Dendritic cell treated with granulocyte-macrophage colony-stimulating factor and Interleukin-4, amounts not matched to agents 40 ng/mL and 50 ng/mL, for 4 days (primary cell): ENCODE measurements around the gene SPAG9.

Experiments used
- H3K27ac Mint-ChIP-seq: one replicate; pipeline ENCODE4 v1.8.0; 2022; ENCODE audit warnings: mild to moderate bottlenecking, mixed read lengths
- H3K27me3 Mint-ChIP-seq: one replicate; pipeline ENCODE4 v1.8.0; 2022; ENCODE audit warnings: mild to moderate bottlenecking, mixed read lengths
- H3K36me3 Mint-ChIP-seq: one replicate; pipeline ENCODE4 v1.8.0; 2022; ENCODE audit warnings: low read depth, mixed read lengths
- H3K4me1 Mint-ChIP-seq: one replicate; pipeline ENCODE4 v1.8.0; 2022; ENCODE audit warnings: low read depth, mixed read lengths
- H3K4me3 Mint-ChIP-seq: one replicate; pipeline ENCODE4 v1.8.0; 2022; ENCODE audit warnings: mild to moderate bottlenecking, moderate library complexity, mixed read lengths
- H3K9me3 Mint-ChIP-seq: one replicate; pipeline ENCODE4 v1.8.0; 2022; ENCODE audit warnings: mixed read lengths
- intact Hi-C: fragments of 100-400 bp; cut with micrococcal nuclease; formaldehyde crosslinking; loops from one replicate; pipeline ENCODE4 v1.15.0; 2022

SPAG9 gene

DNA sequence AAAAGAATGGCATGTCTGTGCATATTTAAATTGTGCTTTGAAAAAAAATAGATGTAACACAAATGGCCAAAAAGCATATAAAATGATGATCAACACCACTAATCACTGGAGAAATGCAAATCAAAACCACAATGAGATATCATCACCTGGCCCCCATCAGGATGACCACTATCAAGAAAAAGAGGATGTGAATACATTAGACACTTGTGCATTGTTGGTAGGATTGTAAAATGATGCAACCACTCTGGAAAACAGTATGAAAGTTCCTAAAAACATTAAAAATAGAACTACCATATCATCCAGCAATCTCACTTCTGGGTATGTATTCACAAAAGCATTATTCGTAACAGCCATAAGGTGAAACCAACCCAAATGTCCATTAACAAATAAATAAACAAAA, 91.5 kb downstream of the SPAG9 start:
- Mint-ChIP-seq H3K27ac (peak overlapping the region; percentile 17), H3K36me3 (peaks cover 13% of the 10 kb centered on the region), H3K9me3 (no peaks in the 10 kb centered on the region), H3K4me1 (peaks cover 16% of the 10 kb centered on the region), H3K27me3 (no peaks in the 10 kb centered on the region), H3K4me3 (no peak overlapping the region)
- intact Hi-C loops = no loop called here

DNA sequence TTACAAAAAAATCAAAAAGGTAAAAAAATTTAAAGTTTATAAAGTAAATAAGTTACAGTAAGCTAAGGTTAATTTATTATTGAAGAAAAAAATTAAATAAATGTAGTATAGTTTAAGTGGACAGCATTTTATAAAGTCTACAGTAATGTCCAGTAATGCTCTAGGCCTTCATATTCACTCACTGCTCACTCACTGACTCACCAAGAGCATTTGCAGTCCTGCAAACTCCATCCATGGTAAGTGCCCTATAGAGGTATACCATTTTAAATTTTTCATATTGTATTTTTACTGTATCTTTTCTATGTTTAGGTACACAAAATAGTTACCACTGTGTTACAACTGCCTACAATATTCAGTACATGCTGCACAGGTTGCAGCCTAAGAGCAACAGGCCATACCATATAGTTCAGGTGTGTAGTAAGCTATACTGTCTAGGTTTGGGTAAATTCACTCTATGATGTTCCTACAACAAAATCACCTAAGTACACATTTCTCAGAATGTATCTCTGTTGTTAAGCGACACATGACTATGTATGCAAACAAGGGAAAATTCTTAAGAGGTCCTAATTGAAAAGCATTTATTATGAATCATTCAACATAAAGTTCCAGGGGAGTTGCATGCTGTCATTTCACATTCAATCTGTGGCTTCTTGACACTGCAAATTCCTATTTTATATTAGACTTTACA, 92.3 kb downstream of the SPAG9 start:
- Mint-ChIP-seq H3K27ac (no peak overlapping the region), H3K9me3 (no peaks in the 10 kb centered on the region), H3K4me3 (no peak overlapping the region), H3K36me3 (peaks cover 20% of the 10 kb centered on the region), H3K27me3 (no peaks in the 10 kb centered on the region), H3K4me1 (peaks cover 16% of the 10 kb centered on the region)
- intact Hi-C loops = no loop called here

DNA sequence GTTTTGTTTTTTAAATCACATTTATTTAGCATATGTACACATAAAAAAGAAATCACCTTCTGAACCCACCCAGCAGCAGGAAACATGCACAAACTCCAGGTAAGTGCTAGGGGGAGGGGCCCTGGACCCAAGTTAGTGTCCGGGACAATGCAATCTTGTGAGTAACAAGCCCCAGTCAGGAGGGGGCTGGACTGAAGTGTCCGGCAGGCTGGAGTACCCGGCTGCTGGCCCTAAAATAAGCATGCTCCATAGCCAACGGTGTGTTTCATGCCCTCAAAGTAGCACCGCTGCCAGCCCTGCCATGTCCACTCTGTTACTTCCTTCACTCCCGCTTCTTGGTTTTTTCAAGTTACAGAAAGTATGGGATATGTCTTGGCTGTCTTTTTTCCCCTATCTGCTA, 102.1 kb downstream of the SPAG9 start:
- H3K27ac Mint-ChIP-seq = no peak overlapping the region
- no peaks in the 10 kb centered on the region for H3K9me3 Mint-ChIP-seq
- no peak overlapping the region for H3K4me3 Mint-ChIP-seq
- intact Hi-C loops = no loop called here
- H3K27me3 Mint-ChIP-seq = no peaks in the 10 kb centered on the region
- H3K36me3 Mint-ChIP-seq = peaks cover 72% of the 10 kb centered on the region
- no peaks in the 10 kb centered on the region for H3K4me1 Mint-ChIP-seq

DNA sequence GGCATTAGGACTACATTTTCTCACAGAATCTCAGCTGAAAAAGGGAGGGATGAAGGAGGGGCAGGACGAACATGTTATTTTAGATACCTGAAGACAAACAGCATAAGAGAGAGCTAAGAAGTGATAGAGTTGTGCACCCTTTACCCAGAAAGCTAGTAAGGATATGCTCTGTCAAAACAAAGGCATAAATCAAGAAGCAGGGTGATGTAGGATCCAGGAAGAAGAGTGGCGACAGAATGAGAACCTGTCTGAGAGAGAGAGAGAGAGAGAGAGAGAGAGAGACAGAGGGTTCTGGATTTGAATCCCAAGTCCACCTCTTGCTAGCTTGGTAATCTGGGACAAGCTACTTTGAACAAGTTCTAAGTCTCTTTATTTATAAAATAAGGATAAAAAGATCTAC, 103.4 kb downstream of the SPAG9 start:
- no peaks in the 10 kb centered on the region for H3K27me3 Mint-ChIP-seq
- intact Hi-C loops = no loop called here
- no peaks in the 10 kb centered on the region for H3K4me1 Mint-ChIP-seq
- peaks cover 78% of the 10 kb centered on the region for H3K36me3 Mint-ChIP-seq
- no peaks in the 10 kb centered on the region for H3K9me3 Mint-ChIP-seq
- H3K27ac Mint-ChIP-seq = no peak overlapping the region
- H3K4me3 Mint-ChIP-seq = no peak overlapping the region

DNA sequence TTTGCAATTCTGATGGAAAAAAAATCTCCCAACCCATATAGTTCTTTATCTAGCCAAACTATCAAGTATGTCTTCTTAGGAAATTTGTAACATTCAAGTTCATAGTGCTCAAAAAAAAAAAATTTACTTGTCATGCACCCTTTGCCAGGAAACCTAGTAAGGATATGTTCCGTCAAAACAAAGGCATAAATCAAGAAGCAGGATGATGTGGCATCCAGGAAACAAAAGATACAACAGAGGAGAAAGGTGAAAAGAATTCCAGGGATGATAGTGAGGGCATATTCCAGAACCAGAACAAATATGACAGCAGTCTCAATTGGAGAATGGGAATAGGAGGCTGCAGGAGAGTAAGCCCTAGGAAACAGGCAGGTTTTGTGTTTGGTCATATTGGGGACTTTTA, 104.6 kb downstream of the SPAG9 start:
- no peaks in the 10 kb centered on the region for H3K27me3 Mint-ChIP-seq
- H3K4me3 Mint-ChIP-seq = no peak overlapping the region
- H3K27ac Mint-ChIP-seq = no peak overlapping the region
- H3K9me3 Mint-ChIP-seq = no peaks in the 10 kb centered on the region
- H3K4me1 Mint-ChIP-seq = no peaks in the 10 kb centered on the region
- H3K36me3 Mint-ChIP-seq = peaks cover 77% of the 10 kb centered on the region
- intact Hi-C loops = no loop called here

DNA sequence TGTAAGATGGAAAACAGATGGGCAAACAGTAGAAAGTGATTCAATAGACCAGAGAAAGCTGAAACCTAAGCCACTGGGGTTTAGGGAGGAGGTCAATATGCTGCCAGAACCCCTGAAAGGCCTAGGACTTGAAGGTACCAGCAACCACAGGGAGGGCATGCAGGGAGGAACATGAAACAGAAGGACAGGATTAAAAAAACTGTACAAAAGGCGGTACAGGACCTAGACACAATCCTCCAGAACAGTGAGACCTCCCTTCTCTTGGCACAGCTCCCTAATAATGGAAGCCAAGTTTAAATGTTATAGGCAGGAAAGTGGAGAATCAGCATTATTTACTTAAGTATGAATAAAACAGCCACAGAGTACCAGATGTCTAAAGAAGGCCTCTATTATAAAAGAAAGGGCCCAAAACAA, 105.5 kb downstream of the SPAG9 start:
- H3K27ac Mint-ChIP-seq = peak overlapping the region; percentile 62
- H3K36me3 Mint-ChIP-seq = peaks cover 77% of the 10 kb centered on the region
- H3K9me3 Mint-ChIP-seq = no peaks in the 10 kb centered on the region
- H3K27me3 Mint-ChIP-seq = no peaks in the 10 kb centered on the region
- intact Hi-C loops = no loop called here
- no peaks in the 10 kb centered on the region for H3K4me1 Mint-ChIP-seq
- no peak overlapping the region for H3K4me3 Mint-ChIP-seq

DNA sequence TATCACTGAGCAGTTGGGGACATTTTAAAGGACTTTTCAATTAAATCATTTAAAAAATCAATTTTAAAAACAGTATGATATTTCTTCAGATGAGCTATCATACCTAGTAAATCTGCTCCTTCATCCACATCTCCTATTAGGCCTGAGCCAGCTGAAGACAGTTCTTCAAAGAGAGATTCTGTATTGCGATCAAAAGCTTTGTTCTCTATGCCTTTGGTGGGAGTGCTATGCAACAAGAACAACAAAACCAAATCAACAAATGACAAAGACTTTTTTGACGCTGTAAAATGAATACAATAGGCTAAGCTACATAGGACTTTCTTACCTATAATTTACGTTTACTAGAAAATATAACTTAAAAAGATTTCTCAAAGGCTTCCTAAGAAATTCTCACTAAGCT, 106.5 kb downstream of the SPAG9 start:
- no peaks in the 10 kb centered on the region for H3K4me1 Mint-ChIP-seq

DNA sequence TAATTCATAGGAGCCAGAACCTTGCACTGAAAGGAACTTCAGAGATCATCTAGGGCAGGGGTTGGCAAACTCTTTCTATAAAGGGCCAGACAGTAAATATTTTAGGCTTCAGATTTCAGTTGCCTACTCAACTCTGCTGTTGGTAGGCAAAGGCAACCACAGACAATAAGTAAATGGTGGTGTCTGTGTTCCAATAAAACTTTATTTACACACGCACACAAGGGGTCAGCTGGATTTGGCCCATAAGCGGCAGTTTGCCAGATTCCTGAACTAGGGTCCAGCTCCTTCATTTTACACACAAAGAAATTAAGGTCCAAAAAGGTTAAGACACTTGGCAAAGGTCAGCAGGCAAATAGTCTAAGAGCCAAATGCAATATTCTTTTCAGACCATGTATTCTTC, 107.3 kb downstream of the SPAG9 start:
- intact Hi-C loops = no loop called here
- H3K27me3 Mint-ChIP-seq = no peaks in the 10 kb centered on the region
- H3K9me3 Mint-ChIP-seq = no peaks in the 10 kb centered on the region
- H3K27ac Mint-ChIP-seq = no peak overlapping the region
- H3K4me1 Mint-ChIP-seq = no peaks in the 10 kb centered on the region
- no peak overlapping the region for H3K4me3 Mint-ChIP-seq
- peaks cover 70% of the 10 kb centered on the region for H3K36me3 Mint-ChIP-seq

More for the DNA sequence above, 106.5 kb downstream of the SPAG9 start:
- intact Hi-C loops = no loop called here
- Mint-ChIP-seq H3K27ac (no peak overlapping the region), H3K9me3 (no peaks in the 10 kb centered on the region), H3K36me3 (peaks cover 70% of the 10 kb centered on the region), H3K4me3 (no peak overlapping the region), H3K27me3 (no peaks in the 10 kb centered on the region)

DNA sequence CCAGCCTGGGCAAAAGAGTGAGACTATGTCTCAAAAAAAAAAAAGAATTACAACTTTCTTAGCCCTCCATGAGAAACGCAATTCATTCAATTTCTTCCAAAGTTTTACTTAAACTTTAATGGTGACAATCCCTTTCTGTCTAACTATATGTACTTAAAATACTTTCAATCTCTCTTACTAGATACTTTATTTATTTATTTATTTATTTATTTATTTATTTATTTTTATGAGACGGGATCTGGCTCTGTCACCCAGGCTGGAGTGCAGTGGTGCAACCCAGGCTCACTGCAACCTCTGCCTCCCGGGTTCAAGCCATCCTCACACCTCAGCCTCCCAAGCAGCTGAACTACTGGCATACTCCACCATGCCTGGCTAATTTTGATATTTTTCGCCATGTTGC, 108.1 kb downstream of the SPAG9 start:
- H3K27me3 Mint-ChIP-seq = no peaks in the 10 kb centered on the region

DNA sequence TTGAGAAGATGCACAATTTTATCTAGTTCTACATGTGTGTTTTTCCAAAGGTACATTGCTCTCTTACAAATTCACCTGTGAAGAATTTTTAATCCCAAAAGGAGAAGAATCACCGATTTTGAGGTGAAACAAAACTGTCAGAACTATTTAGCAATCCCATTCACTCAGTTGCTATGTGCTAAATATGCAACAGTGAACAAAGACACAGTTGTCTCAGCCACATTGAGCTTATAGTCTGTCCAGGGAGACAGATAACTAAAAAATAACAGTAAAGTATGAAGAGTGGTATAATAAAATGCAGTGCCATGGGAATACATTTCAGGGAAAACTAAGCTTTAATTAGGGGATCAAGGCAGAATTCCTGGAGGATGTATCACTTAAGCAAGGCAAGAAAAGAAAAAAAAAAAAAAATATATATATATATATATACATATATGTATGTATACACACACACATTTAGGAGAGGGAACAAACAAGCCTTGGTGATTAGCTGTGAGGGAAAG, 110.4 kb downstream of the SPAG9 start:
- H3K9me3 Mint-ChIP-seq = no peaks in the 10 kb centered on the region

More for the DNA sequence above, 108.1 kb downstream of the SPAG9 start:
- H3K27ac Mint-ChIP-seq = no peak overlapping the region
- no peaks in the 10 kb centered on the region for H3K9me3 Mint-ChIP-seq
- H3K36me3 Mint-ChIP-seq = peaks cover 70% of the 10 kb centered on the region
- no peaks in the 10 kb centered on the region for H3K4me1 Mint-ChIP-seq
- no peak overlapping the region for H3K4me3 Mint-ChIP-seq
- intact Hi-C loops = no loop called here

DNA sequence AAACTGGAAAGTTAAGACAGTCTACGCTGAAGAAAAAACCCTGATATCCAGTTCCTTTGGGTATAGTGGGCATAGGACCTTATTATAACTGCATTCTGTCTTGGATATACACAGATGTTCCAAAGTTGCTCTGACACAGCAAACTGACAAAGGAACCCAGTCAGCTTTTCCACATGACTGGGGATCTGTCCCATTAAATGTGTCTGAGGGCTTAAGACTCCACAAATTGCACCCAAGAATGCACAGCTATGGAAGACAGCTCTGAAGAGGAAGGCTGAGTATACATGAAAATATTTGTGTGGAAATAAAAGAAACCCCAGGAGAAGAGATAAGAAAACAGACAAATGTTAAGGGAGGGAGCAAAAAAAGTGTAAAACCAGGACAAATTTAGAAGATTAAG, 114.1 kb downstream of the SPAG9 start:
- H3K27ac Mint-ChIP-seq = no peak overlapping the region
- intact Hi-C loops = no loop called here

More for the DNA sequence above, 110.4 kb downstream of the SPAG9 start:
- no peak overlapping the region for H3K27ac Mint-ChIP-seq
- H3K4me1 Mint-ChIP-seq = no peaks in the 10 kb centered on the region
- peaks cover 66% of the 10 kb centered on the region for H3K36me3 Mint-ChIP-seq
- intact Hi-C loops = no loop called here
- H3K4me3 Mint-ChIP-seq = no peak overlapping the region
- no peaks in the 10 kb centered on the region for H3K27me3 Mint-ChIP-seq

DNA sequence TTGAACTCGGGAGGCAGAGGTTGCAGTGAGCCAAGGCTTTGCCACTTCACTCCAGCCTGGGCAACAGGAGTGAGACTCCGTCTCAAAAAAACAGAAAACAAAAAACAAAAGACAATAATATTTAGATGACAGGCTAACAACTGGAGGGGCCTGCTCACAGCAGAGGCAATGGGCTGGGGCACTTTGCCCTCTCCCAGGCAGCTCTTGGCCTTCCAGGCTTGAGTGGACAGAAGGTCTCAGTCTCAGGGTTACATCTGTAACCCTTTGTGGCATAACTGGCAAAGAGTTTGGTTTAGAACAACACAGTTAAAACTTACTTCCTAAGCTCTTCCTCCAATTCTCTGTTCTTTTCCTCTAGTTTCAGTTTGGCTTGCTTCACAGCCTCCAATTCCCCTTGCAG, 114.9 kb downstream of the SPAG9 start:
- no peak overlapping the region for H3K27ac Mint-ChIP-seq
- peaks cover 68% of the 10 kb centered on the region for H3K36me3 Mint-ChIP-seq
- H3K4me1 Mint-ChIP-seq = no peaks in the 10 kb centered on the region
- H3K9me3 Mint-ChIP-seq = no peaks in the 10 kb centered on the region
- no peak overlapping the region for H3K4me3 Mint-ChIP-seq
- H3K27me3 Mint-ChIP-seq = no peaks in the 10 kb centered on the region
- intact Hi-C loops = no loop called here

More for the DNA sequence above, 114.1 kb downstream of the SPAG9 start:
- peaks cover 71% of the 10 kb centered on the region for H3K36me3 Mint-ChIP-seq
- H3K27me3 Mint-ChIP-seq = no peaks in the 10 kb centered on the region
- no peaks in the 10 kb centered on the region for H3K9me3 Mint-ChIP-seq
- no peaks in the 10 kb centered on the region for H3K4me1 Mint-ChIP-seq
- no peak overlapping the region for H3K4me3 Mint-ChIP-seq

DNA sequence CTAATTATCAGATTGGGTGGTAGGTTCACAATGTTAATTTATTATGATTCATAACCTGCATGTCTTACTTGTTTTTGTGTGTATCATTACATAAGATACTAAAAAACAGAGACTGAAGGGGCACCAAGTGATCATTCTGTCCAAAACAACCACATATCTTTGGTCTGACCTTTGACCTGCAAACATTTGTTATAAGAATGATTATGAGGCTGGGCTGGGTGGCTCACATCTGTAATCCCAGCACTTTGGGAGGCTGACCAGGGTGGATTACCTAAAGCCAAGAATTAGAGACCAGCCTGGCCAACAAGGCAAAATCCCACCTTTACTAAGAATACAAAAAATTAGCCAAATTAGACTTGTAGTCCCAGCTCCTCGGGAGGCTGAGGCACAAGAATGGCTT, 116.4 kb downstream of the SPAG9 start:
- no peaks in the 10 kb centered on the region for H3K4me1 Mint-ChIP-seq
- intact Hi-C loops = no loop called here
- peaks cover 72% of the 10 kb centered on the region for H3K36me3 Mint-ChIP-seq
- no peaks in the 10 kb centered on the region for H3K9me3 Mint-ChIP-seq
- H3K4me3 Mint-ChIP-seq = no peak overlapping the region
- H3K27ac Mint-ChIP-seq = no peak overlapping the region
- H3K27me3 Mint-ChIP-seq = no peaks in the 10 kb centered on the region

DNA sequence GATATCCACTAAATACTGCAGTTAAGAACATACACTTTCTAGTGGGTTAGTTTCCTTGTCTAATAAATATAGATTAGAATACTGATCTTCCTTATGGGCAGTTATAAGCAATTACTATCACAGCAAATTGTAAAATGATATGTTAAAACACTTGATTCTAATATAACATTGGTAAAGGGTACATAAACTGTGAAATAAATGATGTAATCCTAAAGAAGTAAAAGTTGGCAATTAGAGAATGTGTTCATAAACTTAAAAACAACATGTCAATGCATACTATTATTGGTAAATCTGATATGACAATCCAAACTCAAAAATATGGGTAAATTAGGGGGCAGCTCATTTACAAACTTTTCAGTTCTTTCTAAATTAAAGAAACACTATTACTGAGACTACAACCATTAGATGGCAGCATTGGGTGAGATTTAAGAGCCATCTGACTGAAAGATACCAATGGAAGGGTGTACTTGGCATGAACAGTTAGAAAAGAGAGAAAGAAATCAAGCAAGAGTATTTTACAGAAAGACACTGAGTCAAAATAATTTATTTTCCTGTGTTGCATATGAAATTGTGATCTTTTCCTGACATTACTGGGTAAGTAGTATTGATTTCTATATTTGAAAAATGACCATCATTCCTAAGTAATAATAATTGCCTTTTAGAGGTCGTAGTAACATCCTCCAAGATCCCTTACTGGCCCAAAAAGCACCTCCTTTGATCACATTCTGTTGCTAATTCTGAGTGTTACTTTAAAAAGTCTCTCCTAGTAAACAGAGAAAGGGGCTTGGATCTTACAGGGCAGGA, 119.6 kb downstream of the SPAG9 start:
- H3K27me3 Mint-ChIP-seq = no peaks in the 10 kb centered on the region
- H3K9me3 Mint-ChIP-seq = no peaks in the 10 kb centered on the region
- no peak overlapping the region for H3K27ac Mint-ChIP-seq
- H3K4me3 Mint-ChIP-seq = no peak overlapping the region
- intact Hi-C loops = loop anchor here (1.0 kb wide), 2 partner anchors 55 to 152 kb away; partner anchors contain the start of gene NME1
- H3K4me1 Mint-ChIP-seq = no peaks in the 10 kb centered on the region
- H3K36me3 Mint-ChIP-seq = peaks cover 76% of the 10 kb centered on the region
